Hepatocyte (in vitro differentiated cells): ENCODE measurements around the gene ABCA5.

Experiments
- EZH2 ChIP-seq: fragments of 200-600 bp; sonication (generic); IDR thresholded peaks from 2 replicates; pipeline ENCODE4 v1.6.1; 2016; ENCODE audit warnings: antibody characterized with exemption, mild to moderate bottlenecking, borderline replicate concordance
- EZH2phosphoT487 ChIP-seq: fragments of 200-600 bp; sonication (generic); IDR thresholded peaks from one replicate; pipeline ENCODE4 v1.6.1; 2018; ENCODE audit warnings: antibody characterized with exemption, mild to moderate bottlenecking, low read depth, moderate library complexity; ENCODE audit not compliant: unreplicated experiment, severe bottlenecking
- TF ChIP-seq, protein P1 (sequence below): fragments of 200-600 bp; sonication (generic); IDR thresholded peaks from 2 replicates; pipeline ENCODE4 v1.5.1; 2016; ENCODE audit warnings: antibody characterized with exemption, mild to moderate bottlenecking; ENCODE audit not compliant: poor library complexity

DNA sequence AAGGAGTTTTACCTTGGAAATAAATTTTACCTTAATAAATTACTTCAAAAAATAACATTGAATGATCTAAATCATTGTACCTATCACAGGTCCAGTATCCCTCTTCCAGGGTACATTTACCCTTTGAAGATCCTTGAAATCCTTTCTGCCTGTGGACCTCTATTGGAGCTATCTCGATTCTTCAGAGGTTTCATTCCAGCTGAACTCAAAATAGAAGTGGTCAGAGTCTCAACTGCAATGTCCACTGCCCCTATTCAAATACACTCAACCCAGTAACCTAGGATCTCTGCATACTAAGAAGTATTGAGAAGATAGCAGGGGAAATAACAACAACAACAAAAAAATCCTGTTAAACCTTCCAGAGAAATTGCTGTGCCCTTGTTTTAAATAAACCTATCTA is 9.3 kb downstream of the ABCA5 start:
- TF ChIP-seq, protein P1, sequence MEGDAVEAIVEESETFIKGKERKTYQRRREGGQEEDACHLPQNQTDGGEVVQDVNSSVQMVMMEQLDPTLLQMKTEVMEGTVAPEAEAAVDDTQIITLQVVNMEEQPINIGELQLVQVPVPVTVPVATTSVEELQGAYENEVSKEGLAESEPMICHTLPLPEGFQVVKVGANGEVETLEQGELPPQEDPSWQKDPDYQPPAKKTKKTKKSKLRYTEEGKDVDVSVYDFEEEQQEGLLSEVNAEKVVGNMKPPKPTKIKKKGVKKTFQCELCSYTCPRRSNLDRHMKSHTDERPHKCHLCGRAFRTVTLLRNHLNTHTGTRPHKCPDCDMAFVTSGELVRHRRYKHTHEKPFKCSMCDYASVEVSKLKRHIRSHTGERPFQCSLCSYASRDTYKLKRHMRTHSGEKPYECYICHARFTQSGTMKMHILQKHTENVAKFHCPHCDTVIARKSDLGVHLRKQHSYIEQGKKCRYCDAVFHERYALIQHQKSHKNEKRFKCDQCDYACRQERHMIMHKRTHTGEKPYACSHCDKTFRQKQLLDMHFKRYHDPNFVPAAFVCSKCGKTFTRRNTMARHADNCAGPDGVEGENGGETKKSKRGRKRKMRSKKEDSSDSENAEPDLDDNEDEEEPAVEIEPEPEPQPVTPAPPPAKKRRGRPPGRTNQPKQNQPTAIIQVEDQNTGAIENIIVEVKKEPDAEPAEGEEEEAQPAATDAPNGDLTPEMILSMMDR = no peak
- TF ChIP-seq EZH2phosphoT487 = no peak
- TF ChIP-seq EZH2 = no peak
